ENCODE measurements around the gene AOC3. TPM values are rescaled to one million over a fixed set of nuclear protein-coding genes. Genes with fewer than 3 reads are reported as not detected.

Gene AOC3
- total and polyA plus RNA-seq, 2 donors (not counting 3 experiments of a cell fraction or from before 2014, with no cell fraction given): 0.11 to 0.27 TPM

DNA sequence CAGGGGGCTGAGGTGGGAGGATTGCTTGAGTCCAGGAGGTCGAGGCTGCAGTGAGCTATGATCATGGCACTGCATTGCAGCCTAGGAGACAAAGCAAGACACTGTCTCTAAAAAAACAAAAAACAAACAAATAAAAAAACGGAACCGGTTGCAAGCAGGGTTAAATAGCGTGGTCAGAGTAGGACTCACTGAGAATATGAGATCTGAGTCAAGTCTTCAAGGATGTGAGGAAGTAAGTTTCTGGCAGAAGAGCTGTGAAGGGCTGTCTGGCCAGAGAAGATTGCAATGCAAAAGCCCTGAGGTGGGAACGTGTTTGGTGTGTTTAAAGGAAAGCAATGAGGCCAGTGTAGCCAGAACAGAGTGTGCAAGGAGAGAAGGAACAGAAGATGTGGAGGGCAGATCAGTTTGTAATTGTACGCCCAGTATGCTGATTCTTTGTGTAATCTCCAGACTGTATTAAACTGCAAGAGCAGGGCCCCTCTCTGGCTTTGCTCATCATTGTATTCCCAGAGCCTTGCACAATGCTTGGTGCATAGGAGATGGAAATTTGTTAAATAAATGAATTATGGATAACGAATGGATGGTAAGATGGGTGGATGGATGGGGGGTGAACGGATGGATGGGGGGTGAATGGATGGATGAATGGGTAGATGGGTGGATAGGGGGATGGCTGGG is 55.9 kb downstream of the AOC3 start:
- Histone ChIP-seq H3K4me2 (ENCODE audit: insufficient read depth, low read length) (no peak overlapping the region), H4K20me1 (replicated peaks; ENCODE audit: control insufficient read depth, extremely low read depth, insufficient read depth, low read length) (no peaks in the 10 kb centered on the region), H3K27me3 (ENCODE audit: control insufficient read depth in 2 of 2, insufficient read depth in 2 of 2, low read length in 2 of 2) (peaks cover 5 to 15% of the 10 kb centered on the region in 2 experiments), H3K4me3 (replicated peaks in 1 of 3; ENCODE audit: insufficient read depth in 1 of 3, low read depth in 1 of 3, low read length in 3 of 3) (no peak overlapping the region), H3K36me3 (ENCODE audit: control insufficient read depth in 2 of 2, extremely low read depth in 1 of 2, insufficient read depth in 2 of 2, low read length in 2 of 2) (no peaks in the 10 kb centered on the region), H3K9ac (replicated peaks; ENCODE audit: extremely low read depth, insufficient read depth, low read length) (no peak overlapping the region), H2AFZ (ENCODE audit: low read depth, low read length) (no peak overlapping the region), H3K4me1 (ENCODE audit: control insufficient read depth, extremely low read depth, insufficient read depth, low read length) (no peaks in the 10 kb centered on the region), H3K79me2 (ENCODE audit: control insufficient read depth, insufficient read depth, low read length) (no peaks in the 10 kb centered on the region), H3K9me3 (replicated peaks; ENCODE audit: control insufficient read depth, insufficient read depth, low read length) (no peaks in the 10 kb centered on the region), H3K9me1 (replicated peaks; ENCODE audit: control insufficient read depth, extremely low read depth, insufficient read depth, low read length) (no peaks in the 10 kb centered on the region), H3K27ac (ENCODE audit: insufficient read depth, low read depth, low read length) (no peak overlapping the region)
- CTCF ChIA-PET: no interaction called here
- BruUV-seq (replicated peaks): no TSS peak
- FAIRE-seq (no peak), DNase-seq (ENCODE audit: low read depth, low spot score) (no peak)
- TF ChIP-seq EZH2 (IDR thresholded peaks at IDR 0.05; ENCODE audit: borderline replicate concordance, low read depth, low read length, severe bottlenecking): no peak
- TF ChIP-seq, protein P1, sequence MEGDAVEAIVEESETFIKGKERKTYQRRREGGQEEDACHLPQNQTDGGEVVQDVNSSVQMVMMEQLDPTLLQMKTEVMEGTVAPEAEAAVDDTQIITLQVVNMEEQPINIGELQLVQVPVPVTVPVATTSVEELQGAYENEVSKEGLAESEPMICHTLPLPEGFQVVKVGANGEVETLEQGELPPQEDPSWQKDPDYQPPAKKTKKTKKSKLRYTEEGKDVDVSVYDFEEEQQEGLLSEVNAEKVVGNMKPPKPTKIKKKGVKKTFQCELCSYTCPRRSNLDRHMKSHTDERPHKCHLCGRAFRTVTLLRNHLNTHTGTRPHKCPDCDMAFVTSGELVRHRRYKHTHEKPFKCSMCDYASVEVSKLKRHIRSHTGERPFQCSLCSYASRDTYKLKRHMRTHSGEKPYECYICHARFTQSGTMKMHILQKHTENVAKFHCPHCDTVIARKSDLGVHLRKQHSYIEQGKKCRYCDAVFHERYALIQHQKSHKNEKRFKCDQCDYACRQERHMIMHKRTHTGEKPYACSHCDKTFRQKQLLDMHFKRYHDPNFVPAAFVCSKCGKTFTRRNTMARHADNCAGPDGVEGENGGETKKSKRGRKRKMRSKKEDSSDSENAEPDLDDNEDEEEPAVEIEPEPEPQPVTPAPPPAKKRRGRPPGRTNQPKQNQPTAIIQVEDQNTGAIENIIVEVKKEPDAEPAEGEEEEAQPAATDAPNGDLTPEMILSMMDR (IDR thresholded peaks at IDR 0.05; ENCODE audit: extremely low read depth in 1 of 2, insufficient read depth in 1 of 2, low read depth in 1 of 2, low read length in 2 of 2): no peak
- no peak for TF ChIP-seq JUN (IDR thresholded peaks at IDR 0.05; ENCODE audit: borderline replicate concordance, insufficient read depth, insufficient read length, low read depth)
- no peak for TF ChIP-seq GATA2 (IDR thresholded peaks at IDR 0.05; ENCODE audit: insufficient read depth, insufficient read length, low read depth, low read length)
- no peak for TF ChIP-seq FOS (IDR thresholded peaks at IDR 0.05; ENCODE audit: borderline replicate concordance, insufficient read depth, low read length)
- no peak for TF ChIP-seq POLR2AphosphoS5 (IDR thresholded peaks at IDR 0.05; ENCODE audit: insufficient read depth, low read depth, low read length)
- no peak for TF ChIP-seq MYC (IDR thresholded peaks at IDR 0.05; ENCODE audit: low read depth, low read length)
- no peak for TF ChIP-seq POLR2A (IDR thresholded peaks at IDR 0.05; ENCODE audit: low read depth, low read length)
- POLR2A ChIA-PET: no interaction called here
- intact Hi-C loops (cut with micrococcal nuclease): no loop called here
- dilution Hi-C loops (cut with MboI; ENCODE audit: extremely low pct_ligation_motif_present, low sequenced_read_pairs): no loop called here

Small RNAs within 50 kb of the gene (microRNA-seq; reads per million reads assigned to microRNA genes)
- 1.5 reads per million for gene MIR6781 (ENCODE audit: borderline number of aligned reads, borderline replicate concordance)

Small RNAs within 50 kb of the gene (small RNA-seq; reads per million reads assigned to genes)
- gene MIR6781 (ENCODE audit: insufficient read depth, insufficient read length, low read depth, low replicate concordance) (not detected), gene RNU6-287P (ENCODE audit: insufficient read depth, insufficient read length, low read depth, low replicate concordance) (not detected)

Other genes starting within 250 kb of the AOC3 start
- gene RETREG3, start 241.8 kb upstream of the AOC3 start, total RNA-seq: 52.3 and 53.4 TPM in 2 replicates
- gene RETREG3, start 241.8 kb upstream of the AOC3 start, polyA plus RNA-seq: 32.6 and 36.2 TPM in 2 replicates
- gene TUBG1, start 241.5 kb upstream of the AOC3 start, total RNA-seq: 96.9 and 102 TPM in 2 replicates
- 132 and 173 TPM in 2 replicates for gene TUBG1, start 241.5 kb upstream of the AOC3 start, polyA plus RNA-seq
- gene TUBG2, start 191.9 kb upstream of the AOC3 start, total RNA-seq: 13.1 and 13.2 TPM in 2 replicates
- 17.7 and 19.4 TPM in 2 replicates for gene TUBG2, start 191.9 kb upstream of the AOC3 start, polyA plus RNA-seq
- gene PLEKHH3, start 174.2 kb upstream of the AOC3 start, total RNA-seq: 11.3 and 13.2 TPM in 2 replicates
- gene PLEKHH3, start 174.2 kb upstream of the AOC3 start, polyA plus RNA-seq: 5.4 and 6.8 TPM in 2 replicates
- 1.3 TPM in 1 of 2 replicates, not detected in the other for gene CCR10, start 169.4 kb upstream of the AOC3 start, total RNA-seq
- 1.1 and 1.4 TPM in 2 replicates for gene CCR10, start 169.4 kb upstream of the AOC3 start, polyA plus RNA-seq
- gene CNTNAP1, start 168.7 kb upstream of the AOC3 start, total RNA-seq: 3.6 and 44.8 TPM in 2 replicates
- gene CNTNAP1, start 168.7 kb upstream of the AOC3 start, polyA plus RNA-seq: 26.3 and 27.3 TPM in 2 replicates
- gene EZH1, start 106.2 kb upstream of the AOC3 start, total RNA-seq: 29.8 and 31.4 TPM in 2 replicates
- gene EZH1, start 106.2 kb upstream of the AOC3 start, polyA plus RNA-seq: 27.8 and 33.7 TPM in 2 replicates
- 71.0 and 106 TPM in 2 replicates for gene RAMP2, start 90.0 kb upstream of the AOC3 start, total RNA-seq
- gene RAMP2, start 90.0 kb upstream of the AOC3 start, polyA plus RNA-seq: 192 and 262 TPM in 2 replicates
- gene VPS25, start 77.8 kb upstream of the AOC3 start, total RNA-seq: 45.0 and 47.1 TPM in 2 replicates
- gene VPS25, start 77.8 kb upstream of the AOC3 start, polyA plus RNA-seq: 86.8 and 107 TPM in 2 replicates
- gene WNK4, start 70.6 kb upstream of the AOC3 start, total RNA-seq: 1.9 TPM in 2 replicates
- 0.48 and 0.84 TPM in 2 replicates for gene WNK4, start 70.6 kb upstream of the AOC3 start, polyA plus RNA-seq
- 56.6 and 57.5 TPM in 2 replicates for gene COA3, start 52.5 kb upstream of the AOC3 start, total RNA-seq
- gene COA3, start 52.5 kb upstream of the AOC3 start, polyA plus RNA-seq: 126 and 139 TPM in 2 replicates
- gene CNTD1, start 52.3 kb upstream of the AOC3 start, total RNA-seq: not detected in 2 replicates
- not detected in 2 replicates for gene CNTD1, start 52.3 kb upstream of the AOC3 start, polyA plus RNA-seq
- 92.3 and 93.5 TPM in 2 replicates for gene BECN1, start 26.9 kb upstream of the AOC3 start, total RNA-seq
- gene BECN1, start 26.9 kb upstream of the AOC3 start, polyA plus RNA-seq: 51.4 and 63.1 TPM in 2 replicates
- 126 and 133 TPM in 2 replicates for gene PSME3, start 17.8 kb upstream of the AOC3 start, total RNA-seq
- gene PSME3, start 17.8 kb upstream of the AOC3 start, polyA plus RNA-seq: 94.7 and 98.4 TPM in 2 replicates
- gene AOC2, start 6.6 kb upstream of the AOC3 start, total RNA-seq: 1.6 and 1.9 TPM in 2 replicates
- gene AOC2, start 6.6 kb upstream of the AOC3 start, polyA plus RNA-seq: 0.62 and 0.65 TPM in 2 replicates
- not detected in 2 replicates for gene G6PC1, start 49.6 kb downstream of the AOC3 start, total RNA-seq
- gene G6PC1, start 49.6 kb downstream of the AOC3 start, polyA plus RNA-seq: not detected in 2 replicates
- gene AARSD1, start 113.3 kb downstream of the AOC3 start, total RNA-seq: 39.7 and 53.2 TPM in 2 replicates
- 38.3 and 42.8 TPM in 2 replicates for gene AARSD1, start 113.3 kb downstream of the AOC3 start, polyA plus RNA-seq
- gene PTGES3L, start 128.9 kb downstream of the AOC3 start, total RNA-seq: not detected in 2 replicates
- gene PTGES3L, start 128.9 kb downstream of the AOC3 start, polyA plus RNA-seq: 0.23 and 0.45 TPM in 2 replicates
- 11.7 and 12.0 TPM in 2 replicates for gene RUNDC1, start 129.4 kb downstream of the AOC3 start, total RNA-seq
- 7.3 and 9.2 TPM in 2 replicates for gene RUNDC1, start 129.4 kb downstream of the AOC3 start, polyA plus RNA-seq
- gene RPL27, start 147.2 kb downstream of the AOC3 start, total RNA-seq: 1,014 and 1,102 TPM in 2 replicates
- 2,467 and 2,620 TPM in 2 replicates for gene RPL27, start 147.2 kb downstream of the AOC3 start, polyA plus RNA-seq
- 9.4 and 11.1 TPM in 2 replicates for gene IFI35, start 155.6 kb downstream of the AOC3 start, total RNA-seq
- gene IFI35, start 155.6 kb downstream of the AOC3 start, polyA plus RNA-seq: 22.5 and 23.5 TPM in 2 replicates
- gene VAT1, start 171.2 kb downstream of the AOC3 start, total RNA-seq: 482 and 487 TPM in 2 replicates
- gene VAT1, start 171.2 kb downstream of the AOC3 start, polyA plus RNA-seq: 339 and 370 TPM in 2 replicates
- gene RND2, start 174.0 kb downstream of the AOC3 start, total RNA-seq: 0.53 and 0.97 TPM in 2 replicates
- 0.60 and 0.81 TPM in 2 replicates for gene RND2, start 174.0 kb downstream of the AOC3 start, polyA plus RNA-seq

Data from endothelial cell of umbilical vein (primary cell).